Keratinocyte (primary cell): ENCODE results near the gene MRPL27. TPM values are rescaled to one million over a fixed set of nuclear protein-coding genes. Genes with fewer than 3 reads are reported as not detected.

ENCODE experiments used
- DNase-seq: peaks from one replicate; pipeline ENCODE4 v3.0.0-alpha.2; 2011; ENCODE audit warnings: low read depth, missing footprints, low spot score
- FAIRE-seq: peaks from 2 replicates; lab custom pipeline; 2011; peaks lifted over from hg19 to GRCh38; lab: Jason Lieb, UNC
- H2AFZ ChIP-seq: 2 replicates; pipeline ENCODE4 v1.6.0; 2012; ENCODE audit warnings: low read length, control low read depth, inconsistent platforms; ENCODE audit not compliant: control insufficient read depth
- H3K27ac ChIP-seq: 2 replicates; pipeline ENCODE4 v1.5.1; 2011; ENCODE audit warnings: low read length; ENCODE audit not compliant: control insufficient read depth, insufficient read depth
- H3K27me3 ChIP-seq: 3 replicates; pipeline ENCODE4 v1.6.0; 2011; ENCODE audit warnings: low read length; ENCODE audit not compliant: control insufficient read depth, insufficient read depth; ENCODE audit errors: extremely low read depth
- H3K36me3 ChIP-seq, 2 experiments: 2 replicates in 1 of 2; 3 replicates in 1 of 2; pipeline ENCODE4 v1.5.1; 2011; ENCODE audit warnings: low read length in 2 of 2, mild to moderate bottlenecking in 1 of 2; ENCODE audit not compliant: control insufficient read depth in 2 of 2, insufficient read depth in 2 of 2; ENCODE audit errors: extremely low read depth in 1 of 2
- H3K4me1 ChIP-seq: 3 replicates; pipeline ENCODE4 v1.5.1; 2011; ENCODE audit warnings: low read length; ENCODE audit not compliant: control insufficient read depth, insufficient read depth; ENCODE audit errors: extremely low read depth
- H3K4me2 ChIP-seq: 3 replicates; pipeline ENCODE4 v1.6.0; 2011; ENCODE audit warnings: low read depth, low read length; ENCODE audit not compliant: control insufficient read depth, insufficient read depth; ENCODE audit errors: extremely low read depth
- H3K4me3 ChIP-seq, 3 experiments: fragments of 200-600 bp in 1 of 3; sonication (generic) in 1 of 3; 2 replicates in 2 of 3; 3 replicates in 1 of 3; pipeline ENCODE4 v1.5.1; 2011 to 2016; ENCODE audit warnings: low read length in 3 of 3, mild to moderate bottlenecking in 3 of 3, control low read depth in 2 of 3, inconsistent platforms in 1 of 3, low read depth in 1 of 3, mixed read lengths in 1 of 3, mixed run types in 1 of 3, moderate library complexity in 1 of 3; ENCODE audit not compliant: control insufficient read depth in 2 of 3, insufficient read depth in 2 of 3; ENCODE audit errors: extremely low read depth in 1 of 3
- H3K79me2 ChIP-seq: 2 replicates; pipeline ENCODE4 v1.6.0; 2012; ENCODE audit warnings: low read length; ENCODE audit not compliant: control insufficient read depth, insufficient read depth
- H3K9ac ChIP-seq: 3 replicates; pipeline ENCODE4 v1.6.0; 2011; ENCODE audit warnings: low read length; ENCODE audit not compliant: control insufficient read depth, insufficient read depth; ENCODE audit errors: extremely low read depth
- H3K9me1 ChIP-seq: 3 replicates; pipeline ENCODE4 v1.6.0; 2011; ENCODE audit warnings: low read length; ENCODE audit not compliant: control insufficient read depth, insufficient read depth; ENCODE audit errors: extremely low read depth
- H3K9me3 ChIP-seq: 2 replicates; pipeline ENCODE4 v1.5.1; 2012; ENCODE audit warnings: low read depth, low read length; ENCODE audit not compliant: control insufficient read depth
- H4K20me1 ChIP-seq: 3 replicates; pipeline ENCODE4 v1.6.0; 2011; ENCODE audit warnings: low read length; ENCODE audit not compliant: control insufficient read depth, insufficient read depth; ENCODE audit errors: extremely low read depth
- CTCF ChIP-seq, 3 experiments: IDR thresholded peaks in 1 of 3; conservative IDR thresholded peaks in 1 of 3; optimal IDR thresholded peaks in 1 of 3; 2 replicates in 2 of 3; 3 replicates in 1 of 3; pipeline versions ENCODE3 to v1.5.1; 2011; ENCODE audit warnings: low read length in 3 of 3, mild to moderate bottlenecking in 3 of 3, moderate library complexity in 2 of 3, control low read depth in 1 of 3, inconsistent platforms in 1 of 3; ENCODE audit not compliant: insufficient read depth in 2 of 3; ENCODE audit errors: extremely low read depth in 1 of 3
- EZH2 ChIP-seq: IDR thresholded peaks from one replicate; pipeline ENCODE4 v1.6.1; 2012; ENCODE audit warnings: inconsistent platforms, mild to moderate bottlenecking, low read length, moderate library complexity
- dilution Hi-C: fragments of 300-500 bp; cut with MboI; formaldehyde crosslinking; loops from one replicate; pipeline ENCODE4 v1.7.0; 2020; ENCODE audit warnings: low sequenced_read_pairs; ENCODE audit not compliant: extremely low pct_ligation_motif_present
- polyA plus RNA-seq, 5 experiments: library from polyadenylated mRNA; depleted of rRNA in 3 of 5; stranded (reverse) in 3 of 5; stranded (forward) in 1 of 5; unstranded in 1 of 5; fragments of >200 nt; gene quantifications; 1 replicate in 1 of 5; 2 replicates in 3 of 5; 3 replicates in 1 of 5; pipeline versions ENCODE4 v1.2.1 to v1.2.3, GENCODE V29; 2011 to 2012; ENCODE audit warnings: missing spikeins in 2 of 5, low read depth in 1 of 5, low replicate concordance in 1 of 5

MRPL27 gene
- polyA plus RNA-seq, 1 donor (not counting 4 experiments of a cell fraction or from before 2014, with no cell fraction given) = 123 TPM

GRCh38 chr17:50372222-50372757, 694 bp downstream of the MRPL27 start:
- H3K36me3 ChIP-seq = peaks cover 14 to 34% of the 10 kb centered on the region in 2 experiments
- H3K9me1 ChIP-seq = no peaks in the 10 kb centered on the region
- peak overlapping the region; percentile 72 to 88 (median 83) for H3K4me3 ChIP-seq
- DNase-seq (no peak), FAIRE-seq (no peak)
- no peaks in the 10 kb centered on the region for H3K9me3 ChIP-seq
- H3K27me3 ChIP-seq = no peaks in the 10 kb centered on the region
- peaks cover 31% of the 10 kb centered on the region for H3K79me2 ChIP-seq
- peak overlapping the region; percentile 1 for H2AFZ ChIP-seq
- peak overlapping the region; percentile 94 for H3K4me2 ChIP-seq
- peak overlapping the region; percentile 96 for H3K27ac ChIP-seq
- no peak for TF ChIP-seq CTCF (optimal IDR thresholded peaks at IDR 0.05 in 1 of 3, IDR thresholded peaks at IDR 0.05 in 1 of 3, conservative IDR thresholded peaks at IDR 0.05 in 1 of 3; ENCODE audit: extremely low read depth in 1 of 3, insufficient read depth in 2 of 3, low read length in 3 of 3)
- TF ChIP-seq EZH2 = no peak
- H3K9ac ChIP-seq = peak overlapping the region; percentile 96
- peaks cover 4% of the 10 kb centered on the region for H4K20me1 ChIP-seq
- dilution Hi-C loops = no loop called here
- H3K4me1 ChIP-seq = peaks cover 16% of the 10 kb centered on the region

- FAIRE-seq = peak; percentile 67
- H3K27ac ChIP-seq = peak overlapping the region; percentile 96
- peak overlapping the region; percentile 94 for H3K4me2 ChIP-seq
- no peaks in the 10 kb centered on the region for H3K9me3 ChIP-seq
- no peak for DNase-seq
- H3K4me3 ChIP-seq = peak overlapping the region; percentile 72 to 88 (median 83)
- H3K9me1 ChIP-seq = no peaks in the 10 kb centered on the region
- H3K9ac ChIP-seq = peak overlapping the region; percentile 96
- dilution Hi-C loops = no loop called here
- H3K27me3 ChIP-seq = no peaks in the 10 kb centered on the region
- H3K4me1 ChIP-seq = peaks cover 16% of the 10 kb centered on the region
- peaks cover 16 to 40% of the 10 kb centered on the region in 2 experiments for H3K36me3 ChIP-seq
- TF ChIP-seq EZH2 (no peak), CTCF (optimal IDR thresholded peaks at IDR 0.05 in 1 of 3, IDR thresholded peaks at IDR 0.05 in 1 of 3, conservative IDR thresholded peaks at IDR 0.05 in 1 of 3; ENCODE audit: extremely low read depth in 1 of 3, insufficient read depth in 2 of 3, low read length in 3 of 3) (no peak)
- H3K79me2 ChIP-seq = peaks cover 31% of the 10 kb centered on the region
- H2AFZ ChIP-seq = no peak overlapping the region
- peaks cover 4% of the 10 kb centered on the region for H4K20me1 ChIP-seq
Measured at GRCh38 chr17:50371526-50371925, 1.5 kb downstream of the MRPL27 start.
